Glomerular endothelial cell (primary cell): ENCODE measurements around the gene TSPAN9. TPM values are rescaled to one million over a fixed set of nuclear protein-coding genes. Genes with fewer than 3 reads are reported as not detected.

Source experiments
- DNase-seq: peaks from one replicate; pipeline ENCODE4 v3.0.0-alpha.2; 2011; ENCODE audit warnings: low read depth, low spot score; ENCODE audit errors: extremely low read depth
- total RNA-seq: library from RNA; depleted of rRNA; stranded (reverse); fragments of >200 nt; gene quantifications from 2 replicates; pipeline ENCODE4 v1.2.3, GENCODE V29; 2015

TSPAN9 gene
- total RNA-seq, 1 donor from 2014 or later, result 65.5 TPM

DNA sequence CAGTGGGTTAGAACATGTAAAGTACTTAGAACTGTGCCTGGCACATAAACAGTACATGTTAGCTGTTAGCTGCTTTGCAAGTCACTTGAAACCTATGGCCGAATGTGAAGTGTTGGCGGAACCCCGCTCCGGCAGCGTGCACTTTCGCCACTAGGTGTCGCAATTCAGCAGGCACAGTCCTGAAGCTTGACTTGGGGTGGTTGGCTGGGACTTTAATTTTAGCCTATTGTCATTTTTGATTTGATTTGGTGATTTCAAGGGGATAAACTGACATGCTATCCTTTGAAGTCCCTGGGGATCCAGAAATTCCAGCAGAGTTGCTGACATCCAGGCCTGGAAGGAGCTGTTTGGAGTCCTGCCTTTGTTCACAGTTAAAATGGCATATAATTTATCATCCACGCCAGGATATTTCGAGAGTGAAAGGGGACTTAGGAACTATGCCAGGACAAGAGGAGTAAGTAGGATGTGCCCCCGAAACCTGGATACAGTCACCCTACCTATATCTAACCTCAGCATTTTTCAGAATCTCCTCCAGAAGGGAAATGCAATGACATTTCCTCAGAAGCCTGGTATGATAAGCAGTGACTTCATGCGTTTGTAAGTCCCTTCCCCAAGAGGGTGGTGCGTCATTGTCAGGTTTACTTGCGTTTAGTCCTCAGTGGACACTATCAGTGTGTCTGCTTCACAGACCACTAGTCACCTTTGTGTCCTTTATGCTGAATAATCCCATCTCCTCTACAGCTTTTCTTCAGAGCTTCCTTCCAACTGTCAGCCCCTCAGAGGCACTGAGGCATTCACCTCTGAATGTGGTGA lies 3.5 kb upstream of the TSPAN9 start:
- DNase-seq, result peak; percentile 61

DNA sequence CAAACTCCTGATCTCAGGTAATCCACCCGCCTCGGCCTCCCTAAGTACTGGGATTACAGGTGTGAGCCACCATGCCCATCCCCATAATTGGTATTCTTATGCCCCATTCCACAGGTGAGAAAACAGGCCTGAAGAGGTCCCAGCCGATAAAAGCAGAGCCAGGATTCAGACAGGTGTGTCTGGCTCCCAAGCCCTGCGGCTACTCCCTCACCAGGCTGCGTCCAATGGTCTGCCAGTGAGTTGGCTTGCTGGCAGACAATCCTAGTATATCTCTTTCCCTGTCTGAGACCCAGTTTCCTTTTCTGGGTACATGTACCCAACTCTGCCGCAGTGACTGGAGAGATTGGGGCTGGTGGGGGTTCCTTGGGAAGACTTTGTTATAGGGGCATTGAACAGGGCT lies 1.9 kb upstream of the TSPAN9 start:
- no peak for DNase-seq

DNA sequence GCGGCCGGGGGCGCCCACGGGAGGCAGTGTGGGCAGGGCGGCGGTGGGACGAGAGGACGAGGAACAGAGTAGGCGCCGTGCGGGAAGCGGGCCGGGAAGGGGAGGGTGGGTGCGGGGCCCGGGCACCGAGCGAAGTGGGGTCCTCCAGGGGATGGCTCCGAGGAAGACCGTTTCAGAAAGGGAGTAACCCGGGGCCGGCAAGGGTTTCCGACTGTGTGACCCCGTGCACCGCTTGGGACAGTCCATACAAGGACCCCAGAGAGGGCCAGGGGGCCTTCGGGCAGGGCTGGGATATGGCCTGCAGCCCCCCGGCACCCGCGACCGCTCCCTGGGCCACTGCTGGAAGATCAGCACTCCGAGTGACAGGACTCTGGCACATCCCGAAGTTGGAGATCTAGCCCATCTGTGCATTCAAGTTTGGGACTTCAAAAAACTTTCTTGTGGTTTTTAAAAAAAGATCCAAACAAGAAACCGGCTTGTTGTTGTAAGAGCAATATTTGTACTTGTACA lies 448 bp downstream of the TSPAN9 start:
- DNase-seq, result no peak

DNA sequence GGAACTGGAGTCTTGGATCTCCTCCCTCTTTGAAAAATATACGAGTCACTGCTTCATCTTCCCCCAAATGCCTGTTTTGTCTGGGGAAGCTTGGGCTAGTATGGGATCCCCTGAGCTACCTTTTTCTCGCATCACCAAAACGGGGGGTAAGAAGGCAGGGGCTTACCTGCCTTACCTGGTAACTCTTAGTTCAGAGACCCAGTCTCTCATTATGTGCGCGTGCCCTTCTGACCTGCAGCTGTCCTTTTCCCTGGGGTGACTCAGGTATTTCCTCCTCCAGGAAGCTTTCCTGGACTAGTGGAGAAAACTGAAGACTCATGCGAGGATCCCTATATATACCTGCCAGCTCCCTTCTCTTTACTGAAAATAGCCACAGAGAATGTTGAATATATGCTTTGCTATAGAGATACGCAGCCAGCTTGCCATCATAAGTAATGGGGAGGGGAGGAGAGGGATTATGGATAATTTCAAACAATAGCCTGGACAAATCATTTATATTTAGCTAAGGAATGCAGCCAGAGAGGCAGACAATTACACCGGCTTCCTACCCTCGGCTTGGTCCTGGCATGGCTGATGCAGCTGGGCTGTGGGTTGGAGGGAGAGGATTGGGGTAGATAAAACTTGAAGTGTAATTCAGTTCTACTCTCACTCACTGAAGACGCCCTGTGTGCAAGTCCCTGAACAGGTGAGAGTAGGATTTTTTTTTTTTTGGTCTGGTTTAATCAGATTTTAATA lies 1.1 kb downstream of the TSPAN9 start:
- no peak for DNase-seq

DNA sequence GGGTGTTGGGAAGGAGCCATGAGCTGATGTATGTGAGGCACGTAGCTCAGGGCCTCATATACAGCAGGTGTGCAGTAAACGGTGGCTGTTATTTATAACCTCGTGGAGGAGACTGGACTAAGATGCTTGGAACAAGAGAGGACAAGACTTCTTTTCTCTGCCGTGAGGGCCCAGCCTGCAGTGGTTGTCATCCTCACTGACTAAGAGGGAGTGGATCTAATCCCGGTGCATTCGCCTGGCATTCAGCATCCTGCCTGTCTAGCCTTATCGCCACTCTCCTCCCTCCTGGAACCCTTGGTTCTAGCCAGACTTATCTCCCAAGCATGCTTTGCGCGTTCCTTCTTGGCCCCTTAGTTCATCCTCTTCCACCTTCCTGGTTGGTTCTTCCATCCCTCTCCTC lies 3.9 kb downstream of the TSPAN9 start:
- no peak for DNase-seq

DNA sequence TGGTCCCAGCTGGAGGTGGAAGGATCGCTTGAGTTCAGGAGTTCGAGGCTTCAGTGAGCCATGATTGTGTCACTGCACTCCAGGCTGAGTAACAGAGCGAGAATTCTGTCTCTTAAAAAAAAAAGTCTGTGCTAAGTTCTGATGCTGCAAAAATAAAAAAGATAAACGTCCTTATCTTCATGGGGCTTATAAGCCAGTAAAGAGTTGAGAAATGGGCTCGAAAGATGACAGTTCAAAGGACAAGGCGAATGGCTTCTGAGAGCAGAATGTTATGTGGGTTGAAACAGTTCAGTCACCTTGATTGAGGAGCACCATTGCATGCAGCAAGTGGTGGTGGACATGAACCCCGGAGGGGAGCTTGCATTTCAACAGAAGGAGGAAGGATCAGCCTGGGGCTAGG lies 4.7 kb downstream of the TSPAN9 start:
- DNase-seq, result no peak

DNA sequence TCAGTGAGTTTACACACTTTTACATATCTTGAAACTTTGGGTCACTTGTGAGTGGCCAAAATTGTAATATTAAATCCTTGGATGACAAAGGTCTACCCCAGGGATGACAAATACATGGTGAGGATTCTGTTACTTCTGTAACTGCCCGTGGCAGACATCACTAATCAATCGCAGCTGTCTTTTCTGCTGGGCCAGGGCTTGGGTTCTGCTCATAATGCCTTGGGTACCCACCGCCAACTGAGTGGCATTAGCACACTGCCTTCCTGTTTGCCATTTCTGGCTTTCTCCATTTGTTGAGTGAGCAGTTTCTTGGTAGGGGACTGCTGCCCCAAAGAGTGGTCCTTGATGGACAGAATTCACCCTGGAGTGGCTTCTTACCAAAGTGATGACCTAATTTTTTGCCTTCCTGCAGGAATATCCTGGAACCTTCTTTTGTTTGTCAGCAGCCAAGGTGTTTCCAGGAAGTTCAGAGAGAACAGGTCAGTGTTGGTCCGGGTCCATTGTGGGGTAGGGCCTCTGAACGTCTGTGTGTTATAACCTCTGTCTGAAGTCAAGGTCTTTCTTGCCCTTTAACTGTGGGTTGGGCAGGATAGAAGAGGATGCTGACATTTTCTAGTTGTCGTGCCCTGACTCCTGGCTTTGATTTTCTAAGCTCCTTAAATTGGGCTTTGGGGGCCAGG lies 6.2 kb downstream of the TSPAN9 start:
- DNase-seq, result no peak

DNA sequence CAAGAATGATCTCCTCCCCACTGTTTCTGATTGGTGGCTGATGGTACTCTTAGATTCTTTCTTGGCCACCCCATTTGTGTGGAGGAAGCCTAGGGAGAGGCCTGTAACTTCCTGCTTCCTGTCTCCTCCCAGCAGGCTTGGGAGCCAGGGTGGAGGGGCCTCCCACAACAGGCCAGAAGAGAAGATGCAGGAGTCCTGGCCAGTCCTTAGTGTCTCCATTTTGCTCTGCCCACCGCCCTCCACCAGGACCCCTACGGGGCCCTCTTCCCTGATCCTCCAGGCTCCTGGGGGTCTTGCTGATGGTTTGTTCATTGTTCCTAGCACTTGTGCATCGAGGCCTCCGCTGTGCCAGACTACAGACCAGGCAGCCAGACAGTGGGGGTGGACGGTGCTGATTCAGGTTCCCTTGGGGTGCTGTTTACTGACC lies 6.8 kb downstream of the TSPAN9 start:
- DNase-seq, result no peak

DNA sequence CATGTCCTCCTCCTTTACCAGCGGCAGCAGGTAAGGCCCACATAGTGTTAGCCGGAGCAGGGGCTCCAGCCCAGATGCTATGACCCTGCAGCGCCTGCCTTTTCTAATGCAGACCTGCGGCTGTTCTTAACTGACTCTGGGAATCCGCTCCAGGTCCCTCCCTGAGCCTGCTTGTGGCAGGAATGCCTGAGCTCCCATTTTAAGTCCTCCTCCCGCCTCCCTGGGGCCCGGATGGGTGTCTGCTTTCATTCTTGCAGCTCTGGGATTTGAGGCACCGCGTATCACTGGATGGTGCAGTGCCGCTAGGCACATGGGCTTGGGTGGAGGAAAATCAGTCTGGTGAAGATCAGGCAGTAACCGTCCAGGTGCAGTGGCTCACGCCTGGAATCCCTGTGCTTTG lies 7.6 kb downstream of the TSPAN9 start:
- no peak for DNase-seq

DNA sequence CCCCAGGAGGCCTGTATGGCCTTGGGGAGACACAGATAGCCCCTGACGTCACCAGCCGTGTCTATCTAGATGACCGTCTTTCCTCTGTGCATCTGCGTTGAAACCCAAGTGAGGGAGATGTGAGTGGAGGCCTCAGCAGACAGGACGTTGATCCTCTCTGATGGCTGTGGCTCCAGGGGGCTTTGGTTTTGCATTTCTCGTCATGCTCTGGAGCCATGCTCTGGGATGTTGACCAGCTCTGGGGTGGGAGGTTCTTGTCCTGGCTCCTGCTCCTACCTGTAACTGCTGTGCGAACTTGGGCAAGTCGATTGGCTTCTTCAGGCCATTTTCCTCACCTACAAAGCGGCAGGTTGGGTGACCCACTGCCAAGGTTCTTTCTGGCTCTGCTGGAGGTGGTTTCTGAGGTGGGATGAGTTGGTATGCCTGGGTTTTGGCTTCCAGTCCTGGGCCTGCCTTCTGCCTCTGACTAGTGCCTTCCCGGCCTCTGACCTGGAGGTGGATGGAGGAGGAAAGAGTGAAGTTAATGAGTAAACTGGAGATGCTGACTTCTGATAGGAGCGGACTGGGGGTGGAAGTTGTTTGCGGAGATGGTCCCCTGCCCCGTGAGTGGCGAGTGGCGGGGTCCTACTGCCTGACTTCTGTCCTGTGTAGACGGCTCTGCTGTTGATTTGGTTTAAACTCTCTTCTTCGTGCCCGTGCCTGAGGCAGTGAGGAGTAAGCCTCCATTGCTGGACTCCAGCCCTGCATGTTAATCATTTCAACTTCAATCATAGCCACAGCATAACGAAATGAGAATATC lies 8.4 kb downstream of the TSPAN9 start:
- no peak for DNase-seq

DNA sequence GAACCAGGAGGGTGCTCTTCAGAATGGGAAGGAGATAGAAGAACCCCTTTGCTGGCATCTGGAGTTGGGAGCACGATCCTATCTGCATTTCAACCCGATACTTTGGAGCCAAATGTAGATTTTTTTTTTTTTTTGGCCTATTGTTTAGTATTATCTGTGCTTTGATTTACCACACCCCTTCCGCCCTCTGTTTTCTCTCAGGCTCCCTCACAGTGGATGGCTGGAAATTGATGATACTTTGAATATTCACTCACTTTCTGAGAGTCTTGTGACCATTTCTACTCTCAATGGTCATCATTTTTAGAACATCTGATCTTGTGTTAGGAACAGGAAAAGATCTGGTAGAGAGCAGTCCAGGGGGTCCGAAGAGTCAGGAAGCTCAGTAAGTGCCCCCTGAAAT lies 9.0 kb downstream of the TSPAN9 start:
- no peak for DNase-seq

DNA sequence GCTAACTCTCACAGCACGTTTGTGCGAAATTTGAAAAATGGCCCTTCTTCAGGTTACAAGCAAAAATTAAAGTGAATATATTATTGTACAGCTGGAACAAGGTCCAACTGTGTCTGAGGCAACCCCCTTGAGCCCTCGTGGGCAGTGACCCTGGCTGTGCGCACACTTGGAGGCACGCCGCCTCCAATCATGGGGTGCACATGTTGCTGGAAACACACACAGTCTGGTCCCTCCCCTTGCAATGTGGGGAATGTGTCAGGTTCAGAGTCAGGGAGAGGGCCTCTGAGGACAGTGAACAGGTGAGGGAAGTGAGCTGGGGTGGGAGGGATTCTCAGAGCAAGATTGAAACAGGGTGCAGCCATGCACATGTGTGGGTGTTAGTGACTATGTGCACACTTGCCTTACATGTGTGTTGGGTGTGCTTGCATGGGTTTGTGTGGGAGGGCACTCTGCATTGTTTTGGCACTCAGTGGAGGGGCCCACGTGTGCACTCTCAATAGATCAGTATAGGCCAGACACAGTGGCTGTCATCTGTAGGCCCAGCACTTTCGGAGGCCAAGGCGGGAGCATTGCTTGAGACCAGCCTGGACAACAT lies 9.6 kb downstream of the TSPAN9 start:
- DNase-seq, result no peak

DNA sequence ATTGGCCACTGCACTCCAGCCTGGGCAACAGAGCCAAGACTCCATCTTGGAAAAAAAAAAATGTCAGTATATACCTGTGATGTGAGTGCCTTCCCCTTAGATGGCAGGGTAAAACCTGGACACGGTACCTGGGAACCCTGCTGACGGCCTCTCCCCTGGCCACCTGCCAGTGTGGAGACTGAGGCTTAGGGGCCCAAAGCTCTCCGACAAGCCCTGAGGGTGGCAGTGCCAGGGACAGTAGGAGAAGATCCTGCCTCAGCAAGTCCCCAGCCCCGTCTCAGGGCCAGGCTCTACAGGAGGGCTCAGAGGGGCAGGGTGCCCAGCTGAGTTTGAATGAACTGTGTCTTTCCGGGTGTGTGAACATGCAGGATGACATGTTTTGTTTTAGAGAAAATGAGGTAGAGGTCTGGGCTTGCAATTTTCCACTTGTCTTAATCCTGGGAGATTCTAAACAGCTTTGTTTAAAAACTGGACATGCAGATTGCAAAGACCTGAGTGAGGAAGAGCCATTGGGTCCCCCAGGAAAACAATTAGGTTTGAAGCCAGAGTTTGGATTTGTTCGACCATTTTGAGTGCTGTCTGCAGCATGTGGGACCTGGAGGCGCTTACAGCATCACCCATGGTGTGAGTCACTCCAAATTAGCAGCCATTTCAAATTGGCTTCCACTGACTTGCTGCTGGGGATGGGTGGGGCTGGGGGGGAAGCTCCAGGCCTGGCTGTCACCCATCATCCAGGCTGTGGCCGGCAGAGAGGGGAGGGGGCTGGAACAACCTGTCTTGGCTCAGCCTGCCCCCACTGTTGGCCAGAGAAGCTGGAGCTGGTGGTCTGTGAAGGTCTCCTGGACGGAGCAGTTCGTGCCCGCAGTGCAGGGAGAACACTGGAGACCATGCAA lies 10.8 kb downstream of the TSPAN9 start:
- no peak for DNase-seq

DNA sequence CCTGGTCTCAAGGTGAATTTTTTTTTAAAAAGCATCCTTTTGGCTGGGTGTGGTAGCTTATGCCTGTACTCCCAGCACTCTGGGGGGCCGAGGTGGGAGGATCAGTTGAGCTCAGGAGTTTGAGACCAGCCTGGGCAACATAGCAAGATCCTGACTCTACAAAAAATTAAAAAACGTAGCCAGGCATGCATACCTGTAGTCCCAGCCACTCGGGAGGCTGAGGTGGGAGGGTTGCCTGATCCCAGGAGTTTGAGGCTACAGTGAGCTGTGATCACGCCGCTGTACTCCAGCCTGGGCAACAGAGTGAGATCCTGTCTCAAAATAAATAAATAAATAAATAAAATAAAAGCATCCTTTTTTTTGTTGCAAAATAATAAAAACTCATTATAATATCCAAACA lies 12.4 kb downstream of the TSPAN9 start:
- no peak for DNase-seq

DNA sequence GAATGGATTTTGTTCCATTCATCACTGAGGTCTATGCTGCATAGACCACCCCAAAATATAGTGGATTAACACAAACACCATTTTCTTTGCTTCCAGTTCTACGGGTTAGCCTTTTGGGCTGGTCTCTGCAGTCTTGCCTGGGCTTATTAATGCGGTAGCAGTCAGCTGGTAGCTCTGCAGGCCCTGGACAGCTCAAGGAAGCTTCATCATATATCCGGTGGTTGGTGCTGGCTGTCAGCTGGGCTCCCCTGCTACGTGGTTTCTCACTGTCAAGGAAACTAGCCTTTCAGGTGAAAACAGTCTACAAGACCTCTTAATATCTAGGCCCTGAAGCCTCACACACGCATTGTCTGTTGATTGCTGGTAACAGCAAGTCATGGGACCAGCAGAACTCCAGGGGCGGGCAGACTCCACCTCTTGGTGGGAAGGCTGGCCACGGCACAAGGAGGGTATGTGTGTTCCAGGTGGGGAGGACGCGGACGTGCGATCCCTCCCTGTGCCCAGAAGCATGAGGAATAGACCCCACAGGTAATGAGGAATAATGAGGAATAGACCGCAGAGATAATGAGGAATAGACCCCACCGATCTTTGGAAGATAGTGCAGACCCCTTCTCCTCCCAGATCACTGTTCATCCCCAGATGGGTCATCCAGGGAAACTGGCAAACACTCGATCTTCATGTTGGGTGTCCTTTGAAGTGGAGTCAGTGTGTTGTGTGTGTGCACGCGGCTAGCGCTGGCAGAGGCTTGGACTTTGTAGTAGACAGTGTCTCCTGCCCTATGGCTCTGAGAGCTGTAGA lies 13.3 kb downstream of the TSPAN9 start:
- no peak for DNase-seq

DNA sequence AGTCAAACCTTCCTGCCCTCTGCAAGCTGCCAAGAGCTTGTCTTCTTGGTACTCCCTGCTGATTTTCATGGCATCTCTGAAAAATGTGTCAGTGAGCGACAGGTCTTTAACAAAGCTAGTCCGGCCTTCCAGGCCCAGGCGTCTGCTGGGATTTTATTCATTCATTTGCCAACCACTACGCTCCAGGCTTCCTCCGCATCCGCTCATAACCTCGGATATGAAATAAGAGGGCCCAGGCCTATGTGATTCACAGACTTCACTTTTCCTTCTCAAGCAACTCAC lies 13.8 kb downstream of the TSPAN9 start:
- no peak for DNase-seq

DNA sequence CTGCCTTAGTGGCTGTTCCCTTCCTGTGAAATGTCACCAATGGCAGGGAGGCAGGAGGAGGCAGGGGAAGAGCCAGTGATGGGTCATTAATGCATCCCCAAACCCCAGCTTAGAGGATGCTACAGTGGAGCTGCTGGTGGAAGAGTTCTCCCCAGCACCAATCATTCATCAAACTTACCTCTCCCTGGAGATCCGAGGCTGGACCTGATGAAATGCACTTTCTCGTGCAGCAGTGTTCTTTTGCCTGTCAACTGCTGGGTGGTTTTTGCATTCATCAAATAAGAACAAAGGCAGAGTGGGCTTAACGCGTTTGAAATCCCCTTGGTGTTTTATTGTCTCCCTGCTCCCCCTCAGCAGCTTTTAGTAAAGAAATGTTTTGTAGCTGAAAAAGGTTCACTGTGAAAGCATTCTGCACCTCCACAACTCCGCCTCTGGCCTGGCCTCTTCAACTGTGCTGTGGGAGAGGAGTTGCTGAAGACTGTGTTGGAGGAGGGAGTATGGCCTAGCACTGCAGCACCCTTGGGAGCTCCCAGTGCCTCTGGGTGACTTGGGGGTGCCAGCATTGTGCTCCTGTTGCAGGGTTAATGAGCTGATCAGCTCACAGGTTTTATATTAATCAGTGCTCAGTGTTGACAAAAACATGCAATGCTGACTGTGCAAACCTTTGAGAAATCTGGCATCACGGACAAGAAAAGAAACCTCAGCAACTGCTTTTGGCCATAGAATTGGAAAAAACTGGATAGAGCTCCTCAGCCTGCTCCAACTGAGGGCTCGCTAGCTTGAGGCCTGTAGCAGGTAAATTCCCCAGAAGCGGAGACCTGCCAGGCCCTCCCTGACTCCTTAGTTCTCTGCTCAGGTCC lies 14.4 kb downstream of the TSPAN9 start:
- no peak for DNase-seq

DNA sequence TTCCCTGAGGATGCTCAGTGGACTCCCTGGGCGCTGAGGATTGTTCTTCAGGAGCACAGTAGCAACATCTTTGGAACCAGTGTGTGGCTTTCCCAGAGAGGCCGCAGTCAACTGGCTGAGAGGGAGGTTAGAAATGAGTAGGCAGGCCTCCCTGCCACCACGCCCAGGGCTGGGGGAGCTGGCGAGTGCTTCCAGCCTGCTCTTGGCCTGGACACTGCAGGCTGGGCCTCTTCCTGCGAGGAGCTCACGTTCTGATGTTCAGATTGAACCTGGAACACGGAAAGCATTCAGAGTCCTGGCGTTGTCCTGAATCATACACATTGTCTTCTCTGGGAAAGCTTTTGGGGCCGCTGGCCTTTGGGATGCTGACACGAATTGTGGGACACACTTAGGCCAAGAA lies 15.6 kb downstream of the TSPAN9 start:
- DNase-seq, result no peak
